ENCODE data around the gene ALPL.
"Not testable (repeated sequence)": the region's sequence is repeated elsewhere in the genome, so short reads cannot be mapped to it uniquely, and the experiment has no call there.

The ALPL gene

DNA sequence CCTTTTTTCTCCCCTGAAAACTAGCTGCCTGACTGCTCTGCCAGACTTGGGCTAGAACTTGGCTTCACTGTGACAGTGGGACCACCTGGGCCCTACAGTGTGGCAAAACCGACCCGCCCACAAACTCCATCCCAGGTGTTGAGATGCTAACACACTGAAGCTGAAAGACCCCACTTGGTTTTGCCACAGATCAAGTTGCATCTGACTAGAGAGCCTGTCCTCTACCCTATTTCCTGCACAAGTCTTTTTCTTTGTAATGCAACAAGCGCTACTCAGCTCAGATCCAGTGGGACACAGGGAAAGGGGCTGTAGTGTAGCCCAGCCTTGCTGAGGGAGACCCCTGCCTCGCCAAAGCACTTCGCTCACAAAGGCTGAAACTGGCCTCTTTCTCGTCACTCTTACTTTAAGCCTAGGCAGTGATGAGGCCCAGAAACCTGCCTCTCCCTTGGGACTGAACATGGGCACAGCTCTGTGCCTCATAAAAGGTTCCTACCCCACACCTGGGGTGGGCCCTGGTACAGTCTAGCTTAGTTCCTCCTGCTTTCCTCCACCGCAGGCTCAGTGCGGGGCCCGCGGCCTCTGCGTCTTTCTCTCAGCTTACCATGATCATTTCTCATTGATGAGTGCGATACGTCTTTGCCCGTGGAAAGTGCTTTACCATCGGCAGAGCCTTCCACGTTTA, 9.7 kb downstream of the ALPL start:
- Histone ChIP-seq H3K27ac (ENCODE audit: poor library complexity, severe bottlenecking) (no peak overlapping the region), H3K27me3 (ENCODE audit: insufficient read depth, poor library complexity, severe bottlenecking) (no peaks in the 10 kb centered on the region), H3K4me1 (ENCODE audit: insufficient read depth, poor library complexity, severe bottlenecking) (no peaks in the 10 kb centered on the region), H3K9me3 (ENCODE audit: severe bottlenecking) (no peaks in the 10 kb centered on the region), H3K36me3 (ENCODE audit: low read depth) (no peaks in the 10 kb centered on the region), H3K4me3 (ENCODE audit: severe bottlenecking) (no peak overlapping the region)
- TF ChIP-seq, protein P1, sequence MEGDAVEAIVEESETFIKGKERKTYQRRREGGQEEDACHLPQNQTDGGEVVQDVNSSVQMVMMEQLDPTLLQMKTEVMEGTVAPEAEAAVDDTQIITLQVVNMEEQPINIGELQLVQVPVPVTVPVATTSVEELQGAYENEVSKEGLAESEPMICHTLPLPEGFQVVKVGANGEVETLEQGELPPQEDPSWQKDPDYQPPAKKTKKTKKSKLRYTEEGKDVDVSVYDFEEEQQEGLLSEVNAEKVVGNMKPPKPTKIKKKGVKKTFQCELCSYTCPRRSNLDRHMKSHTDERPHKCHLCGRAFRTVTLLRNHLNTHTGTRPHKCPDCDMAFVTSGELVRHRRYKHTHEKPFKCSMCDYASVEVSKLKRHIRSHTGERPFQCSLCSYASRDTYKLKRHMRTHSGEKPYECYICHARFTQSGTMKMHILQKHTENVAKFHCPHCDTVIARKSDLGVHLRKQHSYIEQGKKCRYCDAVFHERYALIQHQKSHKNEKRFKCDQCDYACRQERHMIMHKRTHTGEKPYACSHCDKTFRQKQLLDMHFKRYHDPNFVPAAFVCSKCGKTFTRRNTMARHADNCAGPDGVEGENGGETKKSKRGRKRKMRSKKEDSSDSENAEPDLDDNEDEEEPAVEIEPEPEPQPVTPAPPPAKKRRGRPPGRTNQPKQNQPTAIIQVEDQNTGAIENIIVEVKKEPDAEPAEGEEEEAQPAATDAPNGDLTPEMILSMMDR (IDR thresholded peaks at IDR 0.05; ENCODE audit: poor library complexity, severe bottlenecking): no peak
- ATAC-seq (ENCODE audit: low read depth) (no peak), DNase-seq (ENCODE audit: low spot score) (no peak)

- not testable (repeated sequence) for H3K27ac ChIP-seq (ENCODE audit: poor library complexity, severe bottlenecking); DNase-seq (ENCODE audit: low spot score); H3K4me3 ChIP-seq (ENCODE audit: severe bottlenecking); H3K4me1 ChIP-seq (ENCODE audit: insufficient read depth, poor library complexity, severe bottlenecking); H3K9me3 ChIP-seq (ENCODE audit: severe bottlenecking); ATAC-seq (ENCODE audit: low read depth); H3K27me3 ChIP-seq (ENCODE audit: insufficient read depth, poor library complexity, severe bottlenecking); H3K36me3 ChIP-seq (ENCODE audit: low read depth)
Measured at GRCh38 chr1:21519486-21520070, 10.4 kb downstream of the ALPL start.

DNA sequence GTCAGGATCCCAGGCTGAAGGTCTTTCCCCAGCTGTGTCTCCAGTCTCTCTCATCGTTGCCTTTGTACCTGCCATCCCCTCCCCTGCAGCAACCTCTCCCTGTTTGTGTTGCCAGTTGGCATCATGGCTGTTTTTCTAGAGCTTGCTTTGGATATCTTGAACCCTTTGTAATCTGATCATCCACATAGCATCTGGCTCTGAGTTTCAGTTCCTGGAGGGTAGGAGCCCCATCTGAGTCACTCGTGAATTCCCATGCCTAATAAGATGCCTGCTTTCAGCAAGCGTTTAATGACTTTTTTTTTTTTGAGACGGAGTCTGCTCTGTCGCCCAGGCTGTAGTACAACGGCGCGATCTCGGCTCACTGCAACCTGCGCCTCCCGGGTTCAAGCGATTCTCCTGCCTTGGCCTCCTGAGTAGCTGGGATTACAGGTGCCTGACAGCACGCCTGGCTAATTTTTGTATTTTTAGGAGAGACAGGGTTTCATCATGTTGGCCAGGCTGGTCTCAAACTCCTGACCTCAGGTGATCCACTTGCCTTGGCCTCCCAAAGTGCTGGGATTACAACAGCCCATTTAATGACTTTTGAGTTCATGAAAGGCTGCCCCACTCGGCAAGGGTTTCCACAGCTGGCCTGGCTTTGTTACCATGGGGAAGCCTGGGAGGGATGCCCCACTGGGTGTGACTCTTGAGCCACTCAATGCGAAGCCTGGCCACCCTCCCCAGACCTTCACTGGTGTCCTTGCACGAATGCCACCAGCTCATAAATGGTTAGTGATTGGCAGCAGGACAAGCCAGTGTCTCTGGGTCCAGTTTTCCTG, 11.9 kb downstream of the ALPL start:
- no peaks in the 10 kb centered on the region for H3K36me3 ChIP-seq (ENCODE audit: low read depth)
- H3K4me3 ChIP-seq (ENCODE audit: severe bottlenecking): no peak overlapping the region
- TF ChIP-seq, protein P1 (IDR thresholded peaks at IDR 0.05; ENCODE audit: poor library complexity, severe bottlenecking): no peak
- no peak overlapping the region for H3K27ac ChIP-seq (ENCODE audit: poor library complexity, severe bottlenecking)
- DNase-seq (ENCODE audit: low spot score): no peak
- no peaks in the 10 kb centered on the region for H3K27me3 ChIP-seq (ENCODE audit: insufficient read depth, poor library complexity, severe bottlenecking)
- ATAC-seq (ENCODE audit: low read depth): 0 out of 3 replicates have a peak, but pooled peaks have one; percentile 23
- no peaks in the 10 kb centered on the region for H3K4me1 ChIP-seq (ENCODE audit: insufficient read depth, poor library complexity, severe bottlenecking)
- H3K9me3 ChIP-seq (ENCODE audit: severe bottlenecking): no peaks in the 10 kb centered on the region

GRCh38 chr1:21521717-21522060, 12.5 kb downstream of the ALPL start:
- TF ChIP-seq, protein P1 (IDR thresholded peaks at IDR 0.05; ENCODE audit: poor library complexity, severe bottlenecking): no peak
- H3K4me3 ChIP-seq (ENCODE audit: severe bottlenecking): no peak overlapping the region
- H3K9me3 ChIP-seq (ENCODE audit: severe bottlenecking): no peaks in the 10 kb centered on the region
- DNase-seq (ENCODE audit: low spot score) (no peak), ATAC-seq (ENCODE audit: low read depth) (no peak)
- H3K36me3 ChIP-seq (ENCODE audit: low read depth): no peaks in the 10 kb centered on the region
- H3K27me3 ChIP-seq (ENCODE audit: insufficient read depth, poor library complexity, severe bottlenecking): no peaks in the 10 kb centered on the region
- H3K27ac ChIP-seq (ENCODE audit: poor library complexity, severe bottlenecking): no peak overlapping the region
- H3K4me1 ChIP-seq (ENCODE audit: insufficient read depth, poor library complexity, severe bottlenecking): no peaks in the 10 kb centered on the region

DNA sequence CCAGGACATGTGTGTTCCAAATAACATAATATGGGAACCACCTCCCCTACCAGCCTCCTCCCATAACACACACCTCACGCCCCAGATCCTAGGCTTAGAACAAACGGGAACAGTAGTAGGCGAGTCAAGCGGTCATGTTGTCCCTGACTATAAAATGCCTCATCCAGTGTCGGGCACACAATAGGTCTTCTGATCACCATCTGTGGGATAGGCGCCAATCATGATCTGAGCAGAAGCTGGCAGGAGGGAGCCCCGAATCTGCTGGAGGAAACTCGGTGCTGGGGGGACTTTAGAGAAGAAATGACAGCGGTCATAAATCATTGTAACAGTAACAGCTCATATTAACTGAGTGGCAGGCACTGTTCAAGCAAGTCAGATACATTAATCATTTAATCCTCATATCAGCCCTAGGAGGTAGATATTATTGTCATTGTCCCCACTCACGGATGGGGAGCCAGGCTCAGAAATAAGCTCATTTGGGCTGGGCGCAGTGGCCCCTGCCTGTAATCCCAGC, 13.4 kb downstream of the ALPL start:
- no peak for ATAC-seq (ENCODE audit: low read depth)
- no peaks in the 10 kb centered on the region for H3K36me3 ChIP-seq (ENCODE audit: low read depth)

More for the DNA sequence above, 13.4 kb downstream of the ALPL start:
- Histone ChIP-seq H3K27me3 (ENCODE audit: insufficient read depth, poor library complexity, severe bottlenecking) (no peaks in the 10 kb centered on the region), H3K4me3 (ENCODE audit: severe bottlenecking) (no peak overlapping the region), H3K27ac (ENCODE audit: poor library complexity, severe bottlenecking) (no peak overlapping the region), H3K4me1 (ENCODE audit: insufficient read depth, poor library complexity, severe bottlenecking) (no peaks in the 10 kb centered on the region), H3K9me3 (ENCODE audit: severe bottlenecking) (no peaks in the 10 kb centered on the region)
- TF ChIP-seq, protein P1 (IDR thresholded peaks at IDR 0.05; ENCODE audit: poor library complexity, severe bottlenecking): no peak
- DNase-seq (ENCODE audit: low spot score): no peak
